ENCODE measurements around the gene CFD.

CFD gene

DNA sequence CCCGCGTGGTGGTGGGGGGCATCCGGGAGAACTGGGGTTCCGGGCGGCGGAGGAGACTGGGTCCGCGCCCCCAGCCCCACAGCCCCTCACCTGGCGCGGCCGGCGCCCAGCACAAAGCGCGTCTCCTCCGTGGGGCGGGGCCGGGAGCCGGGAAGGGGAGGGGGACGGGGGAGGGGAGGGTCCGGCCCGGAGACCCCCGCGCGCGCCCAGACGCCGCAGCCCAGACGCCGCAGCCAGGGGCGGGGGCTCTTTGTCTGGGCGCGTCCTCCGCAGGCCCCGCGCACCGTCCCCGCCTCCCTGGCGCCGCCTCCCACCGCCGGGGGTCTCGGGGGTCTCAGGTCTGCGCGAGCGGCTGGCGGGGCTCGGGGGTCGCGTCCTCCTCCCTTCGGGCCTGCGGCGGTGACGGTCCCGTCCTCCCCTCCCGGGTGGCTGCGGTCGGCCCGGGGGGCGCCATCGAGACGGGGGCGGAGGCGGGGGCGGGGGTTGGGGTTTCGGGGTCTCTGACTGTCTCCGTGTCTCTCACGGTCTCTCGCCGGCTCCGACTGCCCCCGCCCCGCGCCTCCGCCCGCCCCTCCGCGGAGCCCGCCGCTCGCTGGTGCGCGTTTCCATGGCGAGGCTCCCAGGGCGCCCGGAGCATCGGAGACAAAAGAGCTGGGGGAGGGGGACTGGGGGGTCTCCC lies 37.5 kb upstream of the CFD start, which contains the start of gene PLPPR3 (continued):
- TF ChIP-seq ZNF214 (tag by site-specific recombination; IDR thresholded peaks at IDR 0.05; ENCODE audit: borderline replicate concordance) (no peak), REPIN1 (tag by site-specific recombination; IDR thresholded peaks at IDR 0.05; ENCODE audit: low read depth) (no peak), ZNF146 (tag by site-specific recombination; IDR thresholded peaks at IDR 0.05) (no peak), ZNF394 (tag by site-specific recombination; IDR thresholded peaks at IDR 0.05; ENCODE audit: borderline replicate concordance) (no peak), ZSCAN5A (tag by site-specific recombination; IDR thresholded peaks at IDR 0.05) (no peak), ZNF843 (tag by site-specific recombination; IDR thresholded peaks at IDR 0.05) (no peak)

GRCh38 chr19:823565-824121 lies 35.8 kb upstream of the CFD start:
- H3K27ac ChIP-seq (ENCODE audit: extremely low read depth, low read depth, low read length) = no peak overlapping the region
- ChIA-PET POLR2A (no interaction called here), CTCF (interaction anchor here (0.6 kb wide), 1 partner anchor 195 kb away, joined by 3 read pairs; no protein-coding TSS in a partner anchor)
- no peak overlapping the region for H3K4me3 ChIP-seq (ENCODE audit: low read depth, low read length)
- TF ChIP-seq ZNF391 (tag by site-specific recombination; IDR thresholded peaks at IDR 0.05; ENCODE audit: borderline replicate concordance, low read depth) (no peak), ZNF302 (tag by site-specific recombination; IDR thresholded peaks at IDR 0.05; ENCODE audit: low read depth) (no peak), ZNF121 (tag by site-specific recombination; IDR thresholded peaks at IDR 0.05) (no peak), ZNF510 (tag by site-specific recombination; IDR thresholded peaks at IDR 0.05; ENCODE audit: insufficient replicate concordance) (no peak), YY1 (tag by site-specific recombination; IDR thresholded peaks at IDR 0.05) (no peak), ZNF544 (tag by site-specific recombination; IDR thresholded peaks at IDR 0.05) (no peak), ZNF18 (tag by site-specific recombination; IDR thresholded peaks at IDR 0.05) (no peak), BCL11B (tag by site-specific recombination; IDR thresholded peaks at IDR 0.05; ENCODE audit: low read depth) (no peak), ZNF19 (tag by site-specific recombination; IDR thresholded peaks at IDR 0.05; ENCODE audit: low read depth) (no peak), ZNF76 (tag by site-specific recombination; IDR thresholded peaks at IDR 0.05; ENCODE audit: borderline replicate concordance, low read depth) (no peak), ZNF521 (tag by site-specific recombination; IDR thresholded peaks at IDR 0.05) (no peak), PRDM1 (tag by site-specific recombination; IDR thresholded peaks at IDR 0.05) (no peak), ZNF529 (tag by site-specific recombination; IDR thresholded peaks at IDR 0.05; ENCODE audit: insufficient replicate concordance) (no peak), ZNF561 (tag by site-specific recombination; IDR thresholded peaks at IDR 0.05; ENCODE audit: borderline replicate concordance) (no peak), SETDB1 (IDR thresholded peaks at IDR 0.05; ENCODE audit: insufficient read length, low read length) (no peak), ZNF596 (tag by site-specific recombination; IDR thresholded peaks at IDR 0.05) (no peak), ZNF175 (tag by site-specific recombination; IDR thresholded peaks at IDR 0.05) (no peak)
- TF ChIP-seq, protein P1, sequence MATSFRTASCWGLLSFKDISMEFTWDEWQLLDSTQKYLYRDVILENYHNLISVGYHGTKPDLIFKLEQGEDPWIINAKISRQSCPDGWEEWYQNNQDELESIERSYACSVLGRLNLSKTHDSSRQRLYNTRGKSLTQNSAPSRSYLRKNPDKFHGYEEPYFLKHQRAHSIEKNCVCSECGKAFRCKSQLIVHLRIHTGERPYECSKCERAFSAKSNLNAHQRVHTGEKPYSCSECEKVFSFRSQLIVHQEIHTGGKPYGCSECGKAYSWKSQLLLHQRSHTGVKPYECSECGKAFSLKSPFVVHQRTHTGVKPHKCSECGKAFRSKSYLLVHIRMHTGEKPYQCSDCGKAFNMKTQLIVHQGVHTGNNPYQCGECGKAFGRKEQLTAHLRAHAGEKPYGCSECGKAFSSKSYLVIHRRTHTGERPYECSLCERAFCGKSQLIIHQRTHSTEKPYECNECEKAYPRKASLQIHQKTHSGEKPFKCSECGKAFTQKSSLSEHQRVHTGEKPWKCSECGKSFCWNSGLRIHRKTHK (tag by site-specific recombination; IDR thresholded peaks at IDR 0.05) = no peak
- TF ChIP-seq, protein P2, sequence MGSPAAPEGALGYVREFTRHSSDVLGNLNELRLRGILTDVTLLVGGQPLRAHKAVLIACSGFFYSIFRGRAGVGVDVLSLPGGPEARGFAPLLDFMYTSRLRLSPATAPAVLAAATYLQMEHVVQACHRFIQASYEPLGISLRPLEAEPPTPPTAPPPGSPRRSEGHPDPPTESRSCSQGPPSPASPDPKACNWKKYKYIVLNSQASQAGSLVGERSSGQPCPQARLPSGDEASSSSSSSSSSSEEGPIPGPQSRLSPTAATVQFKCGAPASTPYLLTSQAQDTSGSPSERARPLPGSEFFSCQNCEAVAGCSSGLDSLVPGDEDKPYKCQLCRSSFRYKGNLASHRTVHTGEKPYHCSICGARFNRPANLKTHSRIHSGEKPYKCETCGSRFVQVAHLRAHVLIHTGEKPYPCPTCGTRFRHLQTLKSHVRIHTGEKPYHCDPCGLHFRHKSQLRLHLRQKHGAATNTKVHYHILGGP (tag by site-specific recombination; IDR thresholded peaks at IDR 0.05) = no peak
- H3K36me3 ChIP-seq (ENCODE audit: control insufficient read depth in 2 of 2, insufficient read depth in 1 of 2, low read length in 2 of 2) = no peaks in the 10 kb centered on the region
- no peaks in the 10 kb centered on the region for H3K9me3 ChIP-seq (ENCODE audit: control insufficient read depth, insufficient read depth, low read depth, low read length)
- H3K4me1 ChIP-seq (ENCODE audit: control insufficient read depth, insufficient read depth, low read length) = no peaks in the 10 kb centered on the region
